ENCODE results near the gene BCORL1. TPM values are rescaled to one million over a fixed set of nuclear protein-coding genes. Genes with fewer than 3 reads are reported as not detected.

The BCORL1 gene
- total and polyA plus RNA-seq, 2 of the 8 experiments (the other 6 are each of a cell fraction or from before 2014, with no cell fraction given) = 1.4 to 6.2 TPM

- no peak for TF ChIP-seq CTCF (IDR thresholded peaks at IDR 0.05; ENCODE audit: control extremely low read depth in 1 of 3, insufficient read depth in 1 of 3, low read depth in 1 of 3, low read length in 3 of 3)
- no peak for TF ChIP-seq RXRA (IDR thresholded peaks at IDR 0.05; ENCODE audit: insufficient read depth, low read depth, low read length)
- TF ChIP-seq RBBP5 (IDR thresholded peaks at IDR 0.05; ENCODE audit: borderline replicate concordance, low read depth, low read length) = peak; percentile 60; the same call in 1 of the 2 replicates
- no peak for TF ChIP-seq EGR1 (IDR thresholded peaks at IDR 0.05; ENCODE audit: borderline replicate concordance, low read depth, low read length)
- TF ChIP-seq KDM5A (IDR thresholded peaks at IDR 0.05; ENCODE audit: low read length) = no peak
- no peak for TF ChIP-seq TEAD4 (IDR thresholded peaks at IDR 0.05; ENCODE audit: low read depth, low read length)
- no peak for TF ChIP-seq SIRT6 (IDR thresholded peaks at IDR 0.05; ENCODE audit: low read length)
- TF ChIP-seq CHD7 (IDR thresholded peaks at IDR 0.05; ENCODE audit: insufficient replicate concordance, low read length) = no peak
These were observed 1.8 kb upstream of the BCORL1 start (continued) for GRCh38 chrX:129980540-129981199.
